ENCODE results near the gene TNNT2. TPM values are rescaled to one million over a fixed set of nuclear protein-coding genes. Genes with fewer than 3 reads are reported as not detected.

TNNT2 gene
- total RNA-seq, 1 donor from 2014 or later, result 3.0 TPM

DNA sequence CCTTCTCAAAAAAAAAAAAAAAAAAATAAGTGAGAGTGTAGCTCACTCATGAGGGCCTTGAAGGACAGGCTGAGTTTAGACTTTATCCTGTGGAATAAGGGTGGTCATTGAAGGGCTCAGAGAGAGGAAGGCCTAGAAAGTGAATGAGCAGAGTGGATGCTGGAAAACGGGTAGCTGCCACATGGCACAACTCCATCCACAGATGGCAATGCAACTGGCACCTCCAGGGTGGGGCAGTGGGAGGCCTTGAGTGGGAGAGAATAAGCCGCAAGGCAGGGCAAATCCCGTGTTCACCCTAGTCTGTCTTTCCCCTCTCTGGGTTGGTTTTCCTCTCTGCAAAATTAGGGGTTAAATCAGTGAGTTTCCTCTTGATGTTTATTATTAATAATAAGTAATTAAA, 41.0 kb upstream of the TNNT2 start:
- DNase-seq (ENCODE audit: extremely low spot score, unreplicated experiment), result no peak
- Mint-ChIP-seq H3K4me1 (ENCODE audit: unreplicated experiment) (peaks cover 29% of the 10 kb centered on the region), H3K9me3 (ENCODE audit: unreplicated experiment) (no peaks in the 10 kb centered on the region), H3K36me3 (ENCODE audit: unreplicated experiment) (no peaks in the 10 kb centered on the region), H3K27ac (ENCODE audit: unreplicated experiment) (no peak overlapping the region), H3K27me3 (ENCODE audit: unreplicated experiment) (peaks cover 33% of the 10 kb centered on the region), H3K4me3 (ENCODE audit: unreplicated experiment) (no peak overlapping the region)
- TF ChIP-seq, protein P1, sequence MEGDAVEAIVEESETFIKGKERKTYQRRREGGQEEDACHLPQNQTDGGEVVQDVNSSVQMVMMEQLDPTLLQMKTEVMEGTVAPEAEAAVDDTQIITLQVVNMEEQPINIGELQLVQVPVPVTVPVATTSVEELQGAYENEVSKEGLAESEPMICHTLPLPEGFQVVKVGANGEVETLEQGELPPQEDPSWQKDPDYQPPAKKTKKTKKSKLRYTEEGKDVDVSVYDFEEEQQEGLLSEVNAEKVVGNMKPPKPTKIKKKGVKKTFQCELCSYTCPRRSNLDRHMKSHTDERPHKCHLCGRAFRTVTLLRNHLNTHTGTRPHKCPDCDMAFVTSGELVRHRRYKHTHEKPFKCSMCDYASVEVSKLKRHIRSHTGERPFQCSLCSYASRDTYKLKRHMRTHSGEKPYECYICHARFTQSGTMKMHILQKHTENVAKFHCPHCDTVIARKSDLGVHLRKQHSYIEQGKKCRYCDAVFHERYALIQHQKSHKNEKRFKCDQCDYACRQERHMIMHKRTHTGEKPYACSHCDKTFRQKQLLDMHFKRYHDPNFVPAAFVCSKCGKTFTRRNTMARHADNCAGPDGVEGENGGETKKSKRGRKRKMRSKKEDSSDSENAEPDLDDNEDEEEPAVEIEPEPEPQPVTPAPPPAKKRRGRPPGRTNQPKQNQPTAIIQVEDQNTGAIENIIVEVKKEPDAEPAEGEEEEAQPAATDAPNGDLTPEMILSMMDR (IDR thresholded peaks at IDR 0.05), result no peak

DNA sequence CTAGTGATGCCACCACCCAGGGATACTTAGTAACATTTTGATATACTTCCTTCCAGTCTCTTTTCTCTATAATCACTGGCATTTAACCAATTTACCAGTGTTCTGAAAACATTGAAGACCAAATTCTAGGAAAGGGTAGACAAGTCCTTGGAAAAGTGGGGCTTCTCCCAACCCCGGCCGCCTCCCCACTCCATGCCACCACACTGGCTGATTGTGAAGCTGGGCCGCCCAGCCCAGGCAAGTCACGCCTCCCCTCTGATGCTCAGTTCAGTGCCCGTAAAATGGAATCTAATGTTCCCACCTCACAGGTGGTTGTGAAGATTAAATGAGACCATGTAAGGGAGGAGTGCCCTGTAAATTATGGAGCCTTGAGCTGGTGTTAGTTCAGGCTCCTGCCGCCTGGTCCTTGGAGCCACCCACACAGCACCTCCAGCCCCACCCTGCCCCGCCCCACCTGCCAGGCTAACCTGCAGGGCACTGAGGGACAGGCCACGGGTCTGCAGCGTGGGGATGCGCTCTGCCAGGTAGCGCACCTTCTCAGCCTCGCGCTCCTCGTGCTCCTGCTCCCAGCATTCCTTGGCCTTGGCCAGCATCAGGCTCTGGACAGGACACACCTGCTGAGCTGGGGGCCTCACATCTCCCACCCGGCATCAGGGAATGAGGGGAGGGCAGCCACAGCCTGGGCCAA, 36.7 kb upstream of the TNNT2 start:
- Mint-ChIP-seq H3K9me3 (ENCODE audit: unreplicated experiment) (no peaks in the 10 kb centered on the region), H3K27me3 (ENCODE audit: unreplicated experiment) (peaks cover 48% of the 10 kb centered on the region), H3K36me3 (ENCODE audit: unreplicated experiment) (no peaks in the 10 kb centered on the region), H3K4me3 (ENCODE audit: unreplicated experiment) (no peak overlapping the region), H3K4me1 (ENCODE audit: unreplicated experiment) (peaks cover 4% of the 10 kb centered on the region), H3K27ac (ENCODE audit: unreplicated experiment) (no peak overlapping the region)
- no peak for DNase-seq (ENCODE audit: extremely low spot score, unreplicated experiment)
- TF ChIP-seq, protein P1 (IDR thresholded peaks at IDR 0.05), result no peak

DNA sequence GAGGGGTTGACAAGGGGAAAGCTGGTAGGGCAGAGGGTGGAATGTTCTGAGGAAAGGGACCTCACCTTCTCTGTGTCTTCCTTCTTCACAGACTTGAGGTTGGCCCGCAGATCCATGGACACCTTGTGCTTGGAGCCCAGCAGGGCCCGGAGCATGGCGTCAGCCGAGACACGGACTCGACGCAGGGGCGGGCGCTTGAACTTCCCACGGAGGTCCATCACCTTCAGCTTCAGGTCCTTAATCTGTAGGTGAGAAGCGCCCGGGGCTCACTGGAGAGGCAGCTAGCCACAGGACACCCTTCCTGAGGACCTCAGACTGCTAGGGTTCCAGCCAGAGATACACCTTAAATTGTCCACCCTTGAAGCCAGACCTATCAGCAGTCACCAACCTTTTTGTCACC, 33.8 kb upstream of the TNNT2 start:
- Mint-ChIP-seq H3K9me3 (ENCODE audit: unreplicated experiment) (no peaks in the 10 kb centered on the region), H3K36me3 (ENCODE audit: unreplicated experiment) (no peaks in the 10 kb centered on the region), H3K27me3 (ENCODE audit: unreplicated experiment) (peaks cover 38% of the 10 kb centered on the region), H3K4me3 (ENCODE audit: unreplicated experiment) (no peak overlapping the region), H3K4me1 (ENCODE audit: unreplicated experiment) (peaks cover 4% of the 10 kb centered on the region), H3K27ac (ENCODE audit: unreplicated experiment) (no peak overlapping the region)
- no peak for DNase-seq (ENCODE audit: extremely low spot score, unreplicated experiment)
- TF ChIP-seq, protein P1 (IDR thresholded peaks at IDR 0.05), result no peak

DNA sequence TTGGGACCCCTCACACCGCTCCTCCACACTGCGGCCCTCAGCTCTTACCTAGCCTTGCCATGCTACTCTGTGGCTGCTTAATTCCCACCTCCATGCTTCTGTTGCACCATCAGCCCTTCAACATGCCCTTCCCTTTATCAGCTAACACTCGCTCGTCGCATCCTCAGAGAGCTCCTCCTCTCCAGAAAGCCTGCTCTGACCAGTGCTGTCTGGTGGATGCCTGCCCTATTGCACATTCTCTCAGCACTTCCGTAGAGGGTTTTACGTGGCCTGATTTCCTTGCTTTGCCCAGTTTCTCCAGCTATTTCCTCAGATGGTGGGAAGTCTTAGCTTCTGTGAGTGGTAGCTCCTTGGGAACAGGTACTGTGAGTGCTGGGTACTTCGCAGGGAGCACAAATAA, 32.0 kb upstream of the TNNT2 start:
- H3K27ac Mint-ChIP-seq (ENCODE audit: unreplicated experiment), result no peak overlapping the region
- H3K36me3 Mint-ChIP-seq (ENCODE audit: unreplicated experiment), result no peaks in the 10 kb centered on the region

DNA sequence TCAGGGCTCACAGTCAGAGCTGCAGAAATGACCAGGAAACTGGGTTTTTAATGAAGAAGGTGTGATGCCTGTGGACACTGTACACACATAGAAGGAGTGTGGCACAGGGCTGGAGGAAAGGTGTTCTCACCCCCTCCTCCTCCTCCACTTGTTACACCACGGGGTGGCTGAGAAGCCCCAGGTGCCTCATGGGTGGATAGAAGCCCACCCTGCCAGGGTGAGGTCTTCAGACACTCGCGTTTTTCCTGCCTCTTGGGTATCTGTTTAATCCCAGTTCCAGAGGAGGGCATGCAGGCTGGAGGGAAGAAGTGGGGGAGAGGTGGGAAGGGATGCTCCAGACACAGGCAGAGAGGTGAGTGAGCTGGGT, 31.3 kb upstream of the TNNT2 start:
- H3K36me3 Mint-ChIP-seq (ENCODE audit: unreplicated experiment), result no peaks in the 10 kb centered on the region
- H3K4me1 Mint-ChIP-seq (ENCODE audit: unreplicated experiment), result peaks cover 4% of the 10 kb centered on the region
- H3K9me3 Mint-ChIP-seq (ENCODE audit: unreplicated experiment), result no peaks in the 10 kb centered on the region
- no peak overlapping the region for H3K27ac Mint-ChIP-seq (ENCODE audit: unreplicated experiment)
- DNase-seq (ENCODE audit: extremely low spot score, unreplicated experiment), result no peak
- TF ChIP-seq, protein P1 (IDR thresholded peaks at IDR 0.05), result no peak
- peaks cover 26% of the 10 kb centered on the region for H3K27me3 Mint-ChIP-seq (ENCODE audit: unreplicated experiment)
- no peak overlapping the region for H3K4me3 Mint-ChIP-seq (ENCODE audit: unreplicated experiment)

More for the DNA sequence above, 32.0 kb upstream of the TNNT2 start:
- H3K4me3 Mint-ChIP-seq (ENCODE audit: unreplicated experiment), result no peak overlapping the region
- no peaks in the 10 kb centered on the region for H3K9me3 Mint-ChIP-seq (ENCODE audit: unreplicated experiment)
- no peak for DNase-seq (ENCODE audit: extremely low spot score, unreplicated experiment)
- H3K27me3 Mint-ChIP-seq (ENCODE audit: unreplicated experiment), result peaks cover 27% of the 10 kb centered on the region
- TF ChIP-seq, protein P1 (IDR thresholded peaks at IDR 0.05), result no peak
- H3K4me1 Mint-ChIP-seq (ENCODE audit: unreplicated experiment), result peaks cover 4% of the 10 kb centered on the region

All from osteocyte (in vitro differentiated cells).